HepG2 (cell line): Measurements from ENCODE around the gene IL1RAPL1. TPM values are rescaled to one million over a fixed set of nuclear protein-coding genes. Genes with fewer than 3 reads are reported as not detected.

Experiments
- ATAC-seq: fragments of 200-7000 bp; cut with Tn5 transposase; 3 replicates; pipeline ENCODE4 v1.9.1; 2020; ENCODE audit warnings: mild to moderate bottlenecking, moderate library complexity
- BruUV-seq: library from RNA; stranded (reverse); fragments of 400-500 nt; replicated peaks from 2 replicates; lab custom pipeline; 2021; lab: Mats Ljungman, UMichigan
- CTCF ChIA-PET: fragments of 300-600 bp; formaldehyde crosslinking; extraction: SDS; loops from one replicate; lab custom pipeline; 2021; ENCODE audit warnings: low total read pairs, inconsistent platforms, low intra/inter-chr PET ratio; lab: Yijun Ruan, JAX
- POLR2A ChIA-PET: fragments of 350-600 bp; sonication (Branson Sonifier 250); formaldehyde crosslinking; loops from one replicate; lab custom pipeline; 2020; ENCODE audit warnings: antibody characterized with exemption, inconsistent platforms; lab: Yijun Ruan, JAX
- DNase-seq: peaks from one replicate; pipeline ENCODE4 v3.0.0-alpha.2; 2015; ENCODE audit warnings: low spot score
- FAIRE-seq: peaks from 3 replicates; lab custom pipeline; 2011; peaks lifted over from hg19 to GRCh38; lab: Jason Lieb, UNC
- H2AFZ ChIP-seq: one replicate; pipeline ENCODE4 v1.6.1; 2011; ENCODE audit warnings: low read length, inconsistent platforms
- H3K27ac ChIP-seq: fragments of 300-600 bp; 3 replicates; pipeline ENCODE4 v1.8.0; 2011; ENCODE audit warnings: mixed run types, mild to moderate bottlenecking, mixed read lengths, low read length, inconsistent platforms; ENCODE audit not compliant: insufficient read depth; ENCODE audit errors: extremely low read length
- H3K27me3 ChIP-seq, 2 experiments: fragments of 200-600 bp in 1 of 2; 2 replicates in 1 of 2; 3 replicates in 1 of 2; pipeline versions ENCODE4 v1.6.0 to v1.8.0; 2011; ENCODE audit warnings: low read length in 2 of 2, mild to moderate bottlenecking in 2 of 2, moderate library complexity in 2 of 2, inconsistent platforms in 1 of 2; ENCODE audit not compliant: insufficient read depth in 2 of 2, control insufficient read depth in 1 of 2
- H3K36me3 ChIP-seq, 2 experiments: fragments of 200-600 bp in 1 of 2; replicated peaks in 1 of 2; 2 replicates in 1 of 2; 3 replicates in 1 of 2; pipeline versions ENCODE4 v1.5.1 to v1.8.0; 2011; ENCODE audit warnings: low read length in 2 of 2, inconsistent platforms in 1 of 2; ENCODE audit not compliant: insufficient read depth in 2 of 2, control insufficient read depth in 1 of 2
- H3K4me1 ChIP-seq: 2 replicates; pipeline ENCODE4 v1.5.1; 2012; ENCODE audit warnings: low read length, inconsistent platforms; ENCODE audit not compliant: insufficient read depth
- H3K4me2 ChIP-seq: 2 replicates; pipeline ENCODE4 v1.6.0; 2011; ENCODE audit warnings: low read depth, low read length, inconsistent platforms
- H3K4me3 ChIP-seq, 3 experiments: fragments of 200-600 bp in 1 of 3; sonication (generic), shearing (Covaris generic) in 1 of 3; replicated peaks in 1 of 3; 2 replicates each; pipeline ENCODE4 v1.5.1; 2011 to 2016; ENCODE audit warnings: low read length in 3 of 3, inconsistent platforms in 2 of 3, low read depth in 2 of 3, mild to moderate bottlenecking in 2 of 3, control low read depth in 1 of 3, mixed read lengths in 1 of 3; ENCODE audit not compliant: insufficient read depth in 1 of 3
- H3K79me2 ChIP-seq: one replicate; pipeline ENCODE4 v1.6.1; 2011; ENCODE audit warnings: low read length, inconsistent platforms; ENCODE audit not compliant: insufficient read depth
- H3K9ac ChIP-seq: 2 replicates; pipeline ENCODE4 v1.6.0; 2011; ENCODE audit warnings: mild to moderate bottlenecking, low read depth, low read length, inconsistent platforms; ENCODE audit not compliant: insufficient read depth
- H3K9me3 ChIP-seq: 2 replicates; pipeline ENCODE4 v1.5.1; 2012; ENCODE audit warnings: mild to moderate bottlenecking, low read length
- H4K20me1 ChIP-seq: 2 replicates; pipeline ENCODE4 v1.6.0; 2011; ENCODE audit warnings: inconsistent platforms, mild to moderate bottlenecking, low read length, moderate library complexity; ENCODE audit not compliant: insufficient read depth
- ATAD3A ChIP-seq: sonication (generic); formaldehyde crosslinking; IDR thresholded peaks from 2 replicates; pipeline ENCODE4 v1.4.0; 2020; ENCODE audit warnings: missing genetic modification reagents
- CCDC6 ChIP-seq: sonication (generic); formaldehyde crosslinking; IDR thresholded peaks from 2 replicates; pipeline ENCODE4 v1.8.1; 2022; ENCODE audit warnings: mild to moderate bottlenecking, missing genetic modification reagents, moderate library complexity
- ERF ChIP-seq: IDR thresholded peaks from 2 replicates; pipeline ENCODE4 v1.6.1; 2018; ENCODE audit warnings: missing biosample characterization, missing genetic modification reagents
- HNRNPLL ChIP-seq: fragments of 200-400 bp; formaldehyde crosslinking; IDR thresholded peaks from 2 replicates; pipeline ENCODE4 v1.6.1; 2017; ENCODE audit warnings: mild to moderate bottlenecking, low read depth, low read length; ENCODE audit not compliant: poor library complexity, severe bottlenecking
- HOXA7 ChIP-seq: sonication (generic); formaldehyde crosslinking; IDR thresholded peaks from 2 replicates; pipeline ENCODE4 v1.8.1; 2022; ENCODE audit warnings: mild to moderate bottlenecking, missing genetic modification reagents, moderate library complexity
- JUN ChIP-seq: sonication (generic); formaldehyde crosslinking; IDR thresholded peaks from 2 replicates; pipeline ENCODE4 v1.4.0; 2020; ENCODE audit warnings: mild to moderate bottlenecking, missing genetic modification reagents
- MXI1 ChIP-seq: IDR thresholded peaks from 3 replicates; pipeline ENCODE4 v1.6.1; 2012; ENCODE audit warnings: low read depth, low read length, inconsistent platforms, borderline replicate concordance
- PHF8 ChIP-seq: sonication (generic); formaldehyde crosslinking; IDR thresholded peaks from 2 replicates; pipeline ENCODE4 v1.5.0; 2020; ENCODE audit warnings: missing genetic modification reagents
- SNAPC5 ChIP-seq: sonication (generic); formaldehyde crosslinking; IDR thresholded peaks from 2 replicates; pipeline ENCODE4 v1.8.1; 2023; ENCODE audit warnings: mild to moderate bottlenecking, missing genetic modification reagents, borderline replicate concordance
- TARDBP ChIP-seq: sonication (generic); formaldehyde crosslinking; IDR thresholded peaks from 2 replicates; pipeline ENCODE4 v1.8.0; 2022; ENCODE audit warnings: mild to moderate bottlenecking, missing genetic modification reagents
- ZBTB21 ChIP-seq: sonication (generic); formaldehyde crosslinking; IDR thresholded peaks from 2 replicates; pipeline ENCODE4 v1.4.0; 2020; ENCODE audit warnings: missing genetic modification reagents
- ZNF33A ChIP-seq: sonication (generic); formaldehyde crosslinking; IDR thresholded peaks from 2 replicates; pipeline ENCODE4 v1.5.1; 2020; ENCODE audit warnings: missing genetic modification reagents, mild to moderate bottlenecking, moderate library complexity, borderline replicate concordance
- ZNF44 ChIP-seq: sonication (generic); formaldehyde crosslinking; IDR thresholded peaks from 2 replicates; pipeline ENCODE4 v1.5.1; 2020; ENCODE audit warnings: mild to moderate bottlenecking, missing genetic modification reagents
- ZNF605 ChIP-seq: sonication (generic); formaldehyde crosslinking; IDR thresholded peaks from 2 replicates; pipeline ENCODE4 v1.8.0; 2022; ENCODE audit warnings: mild to moderate bottlenecking, missing genetic modification reagents
- ZNF782 ChIP-seq: sonication (generic); formaldehyde crosslinking; IDR thresholded peaks from 2 replicates; pipeline ENCODE4 v1.4.0; 2020; ENCODE audit warnings: missing genetic modification reagents, mild to moderate bottlenecking, borderline replicate concordance
- ZNF891 ChIP-seq: sonication (generic); formaldehyde crosslinking; IDR thresholded peaks from 2 replicates; pipeline ENCODE4 v1.5.0; 2020; ENCODE audit warnings: mild to moderate bottlenecking, missing genetic modification reagents
- WGBS: methylation state at CpG from one replicate; pipeline ENCODE4 v1.1.6; 2017; ENCODE audit warnings: low lambda C conversion rate; 5-methylcytosine and 5-hydroxymethylcytosine counted together
- in situ Hi-C: cut with HindIII; loops from 2 replicates; pipeline ENCODE4 v1.10.0; 2017; ENCODE audit warnings: low pct_unique_long_range_greater_than_20kb; ENCODE audit not compliant: extremely low pct_ligation_motif_present
- intact Hi-C: fragments of 100-400 bp; cut with micrococcal nuclease; formaldehyde crosslinking; loops from one replicate; pipeline ENCODE4 v1.10.0; 2022; ENCODE audit not compliant: unreplicated experiment
- polyA plus RNA-seq, 8 experiments: library from polyadenylated mRNA; depleted of rRNA in 3 of 8; stranded (reverse) in 7 of 8; unstranded in 1 of 8; fragments of >200 nt; fragmentation: Illumina TruSeq in 4 of 8; extraction: Trizol in 4 of 8; gene quantifications; 2 replicates each; pipeline versions ENCODE4 v1.2.1 to v1.2.3, GENCODE V29; 2011 to 2016; ENCODE audit warnings: low read depth in 4 of 8, missing spikeins in 1 of 8, mixed read lengths in 1 of 8; ENCODE audit not compliant: insufficient read depth in 1 of 8
- total RNA-seq, 5 experiments: library from RNA; depleted of rRNA; stranded (reverse); fragments of >200 nt; fragmentation: Illumina TruSeq; extraction: Trizol; gene quantifications; 2 replicates each; pipeline ENCODE4 v1.2.3, GENCODE V29; 2016; ENCODE audit warnings: low read depth in 1 of 5

IL1RAPL1 gene
- total and polyA plus RNA-seq, 2 of the 13 experiments (the other 11 are each of a cell fraction or from before 2014, with no cell fraction given), result 0.04 TPM; not detected in 1

GRCh38 chrX:28773807-28774206, 186.6 kb downstream of the IL1RAPL1 start:
- H3K27me3 ChIP-seq, result no peaks in the 10 kb centered on the region
- no peak overlapping the region for H3K4me2 ChIP-seq
- ChIA-PET POLR2A (no interaction called here), CTCF (no interaction called here)
- H3K9ac ChIP-seq, result no peak overlapping the region
- DNase-seq (no peak), FAIRE-seq (no peak), ATAC-seq (no peak)
- H4K20me1 ChIP-seq, result no peaks in the 10 kb centered on the region
- WGBS, result 4% methylated on average over 5 of the region's 5 CpGs
- no peak overlapping the region for H3K4me3 ChIP-seq
- no peak overlapping the region for H3K27ac ChIP-seq
- BruUV-seq, result no TSS peak
- in situ Hi-C loops, result no loop called here
- no peaks in the 10 kb centered on the region; the same call in 1 of the 2 replicates for H3K9me3 ChIP-seq
- H3K4me1 ChIP-seq, result no peaks in the 10 kb centered on the region
- no peaks in the 10 kb centered on the region for H3K36me3 ChIP-seq
- TF ChIP-seq PHF8 (CRISPR knock-in tag), result no peak
- TF ChIP-seq HNRNPLL, result no peak
- TF ChIP-seq ZNF44 (CRISPR knock-in tag), result no peak
- TF ChIP-seq MXI1, result no peak
- TF ChIP-seq ATAD3A, result no peak
- no peak for TF ChIP-seq HOXA7 (CRISPR knock-in tag)
- TF ChIP-seq ZNF891 (CRISPR knock-in tag), result no peak
- TF ChIP-seq ZBTB21 (CRISPR knock-in tag), result no peak
- TF ChIP-seq CCDC6 (CRISPR knock-in tag), result no peak
- no peak for TF ChIP-seq TARDBP (CRISPR knock-in tag)
- TF ChIP-seq ZNF782 (CRISPR knock-in tag), result no peak
- no peak for TF ChIP-seq SNAPC5 (CRISPR knock-in tag)
- no peak for TF ChIP-seq ERF (CRISPR knock-in tag)
- TF ChIP-seq JUN, result no peak
- TF ChIP-seq ZNF33A (CRISPR knock-in tag), result no peak
- TF ChIP-seq ZNF605 (CRISPR knock-in tag), result no peak
- TF ChIP-seq, all 625 proteins: peak for 0
- intact Hi-C loops, result no loop called here
- H3K79me2 ChIP-seq, result no peaks in the 10 kb centered on the region
- H2AFZ ChIP-seq, result no peak overlapping the region
